Liver (tissue), 9 donors: Measurements from ENCODE around the gene DHX16. TPM values are rescaled to one million over a fixed set of nuclear protein-coding genes. Genes with fewer than 3 reads are reported as not detected.
"Not testable (repeated sequence)": the region's sequence is repeated elsewhere in the genome, so short reads cannot be mapped to it uniquely, and the experiment has no call there.

Experiments used
- DNase-seq: peaks from one replicate; pipeline ENCODE4 v3.0.0-alpha.2; 2017; ENCODE audit warnings: low spot score
- H3K27ac ChIP-seq, 2 donors: one replicate each; pipeline ENCODE4 v1.7.0; 2013; ENCODE audit warnings: inconsistent platforms in 2 of 2, low read length in 2 of 2, control low read depth in 1 of 2, low read depth in 1 of 2, mild to moderate bottlenecking in 1 of 2
- H3K27me3 ChIP-seq, 4 donors: one replicate each; pipeline versions ENCODE4 v1.6.1 to v1.7.0; 2013; ENCODE audit warnings: low read length in 3 of 4, inconsistent platforms in 1 of 4, mild to moderate bottlenecking in 1 of 4, moderate library complexity in 1 of 4; ENCODE audit not compliant: control insufficient read depth in 4 of 4, insufficient read depth in 4 of 4
- H3K36me3 ChIP-seq, 4 donors: one replicate each; pipeline versions ENCODE4 v1.6.1 to v1.7.0; 2013; ENCODE audit warnings: low read length in 3 of 4, mild to moderate bottlenecking in 3 of 4, low read depth in 1 of 4, moderate library complexity in 1 of 4; ENCODE audit not compliant: control insufficient read depth in 4 of 4, insufficient read depth in 3 of 4
- H3K4me1 ChIP-seq, 4 donors: one replicate each; pipeline versions ENCODE4 v1.6.1 to v1.7.0; 2013; ENCODE audit warnings: low read length in 3 of 4, mild to moderate bottlenecking in 3 of 4, moderate library complexity in 1 of 4; ENCODE audit not compliant: control insufficient read depth in 4 of 4, insufficient read depth in 4 of 4
- H3K4me3 ChIP-seq, 3 donors: one replicate each; pipeline versions ENCODE4 v1.6.1 to v1.7.0; 2013; ENCODE audit warnings: low read length in 3 of 3, control low read depth in 1 of 3, low read depth in 1 of 3, mild to moderate bottlenecking in 1 of 3
- H3K9ac ChIP-seq, 2 donors: one replicate each; pipeline ENCODE4 v1.7.0; 2013; ENCODE audit warnings: low read length in 2 of 2, mild to moderate bottlenecking in 2 of 2, moderate library complexity in 2 of 2, control low read depth in 1 of 2, low read depth in 1 of 2
- H3K9me3 ChIP-seq, 4 donors: one replicate each; pipeline versions ENCODE4 v1.6.1 to v1.7.0; 2013; ENCODE audit warnings: low read length in 3 of 4; ENCODE audit not compliant: control insufficient read depth in 4 of 4
- ATF3 ChIP-seq: IDR thresholded peaks from 2 replicates; pipeline ENCODE4 v1.6.1; 2016; ENCODE audit warnings: antibody characterized with exemption
- CTCF ChIP-seq: fragments of 150-350 bp; IDR thresholded peaks from 2 replicates; pipeline ENCODE4 v1.5.1; 2017; ENCODE audit warnings: improper control_type of control experiment, low read depth, low read length; ENCODE audit not compliant: missing input control
- EGR1 ChIP-seq, 2 donors: IDR thresholded peaks; 2 replicates each; pipeline ENCODE4 v1.6.1; 2016 to 2018; ENCODE audit warnings: antibody characterized with exemption in 2 of 2, low read depth in 2 of 2
- FOXA1 ChIP-seq: IDR thresholded peaks from 2 replicates; pipeline ENCODE4 v1.6.1; 2016; ENCODE audit warnings: antibody characterized with exemption
- FOXA2 ChIP-seq: IDR thresholded peaks from 2 replicates; pipeline ENCODE4 v1.6.1; 2016; ENCODE audit warnings: antibody characterized with exemption
- GABPA ChIP-seq, 2 donors: IDR thresholded peaks in 1 of 2; conservative IDR thresholded peaks in 1 of 2; 2 replicates each; pipeline ENCODE4 v1.6.1; 2016; ENCODE audit warnings: antibody characterized with exemption in 2 of 2, mild to moderate bottlenecking in 1 of 2, moderate library complexity in 1 of 2
- HNF4A ChIP-seq, 2 donors: conservative IDR thresholded peaks; 2 replicates each; pipeline ENCODE4 v1.6.1; 2016; ENCODE audit warnings: antibody characterized with exemption in 2 of 2, mild to moderate bottlenecking in 2 of 2
- HNF4G ChIP-seq: IDR thresholded peaks from 2 replicates; pipeline ENCODE4 v1.6.1; 2016; ENCODE audit warnings: antibody characterized with exemption
- JUND ChIP-seq, 2 donors: IDR thresholded peaks; 2 replicates each; pipeline ENCODE4 v1.6.1; 2016; ENCODE audit warnings: antibody characterized with exemption in 2 of 2
- MAX ChIP-seq: IDR thresholded peaks from 2 replicates; pipeline ENCODE4 v1.6.1; 2016; ENCODE audit warnings: antibody characterized with exemption
- NR2F2 ChIP-seq: IDR thresholded peaks from 2 replicates; pipeline ENCODE4 v1.6.1; 2016; ENCODE audit warnings: antibody characterized with exemption
- RAD21 ChIP-seq, 2 donors: IDR thresholded peaks; 2 replicates each; pipeline ENCODE4 v1.6.1; 2016; ENCODE audit warnings: antibody characterized with exemption in 2 of 2, mild to moderate bottlenecking in 2 of 2
- RXRA ChIP-seq, 2 donors: IDR thresholded peaks; 2 replicates each; pipeline ENCODE4 v1.6.1; 2017 to 2018; ENCODE audit warnings: antibody characterized with exemption in 2 of 2, mild to moderate bottlenecking in 1 of 2
- SP1 ChIP-seq: IDR thresholded peaks from 2 replicates; pipeline ENCODE4 v1.6.1; 2018; ENCODE audit warnings: antibody characterized with exemption, mild to moderate bottlenecking
- TAF1 ChIP-seq: conservative IDR thresholded peaks from 2 replicates; pipeline ENCODE4 v1.6.1; 2016; ENCODE audit warnings: antibody characterized with exemption, mild to moderate bottlenecking
- YY1 ChIP-seq: IDR thresholded peaks from 2 replicates; pipeline ENCODE4 v1.6.1; 2016; ENCODE audit warnings: antibody characterized with exemption, mild to moderate bottlenecking
- WGBS: extraction: QIAGEN DNeasy Blood & Tissue Kit; methylation state at CpG from one replicate; pipeline ENCODE4 v1.1.7; 2013; 5-methylcytosine and 5-hydroxymethylcytosine counted together
- polyA plus RNA-seq, 2 donors: library from polyadenylated mRNA; stranded (reverse) in 1 of 2; unstranded in 1 of 2; fragments of 200-250 nt in 1 of 2; fragments of >200 nt in 1 of 2; fragmentation: Nextera tagmentation in 1 of 2; extraction: Ambion mirVana in 1 of 2; gene quantifications; one replicate each; pipeline versions ENCODE4 v1.2.1 to v1.2.3, GENCODE V29; 2013 to 2015
- total RNA-seq, 2 donors: library from RNA; depleted of rRNA; stranded (reverse); fragments of >200 nt; gene quantifications; one replicate each; pipeline ENCODE4 v1.2.3, GENCODE V29; 2014
- TF ChIP-seq, protein P1 (sequence below): IDR thresholded peaks from 2 replicates; pipeline ENCODE4 v1.6.1; 2016; ENCODE audit warnings: antibody characterized with exemption, mild to moderate bottlenecking
- donor health status: healthy.
- donor health status: healthy.
- donor health status: healthy.
- donor health status: healthy.
- donor health status: healthy.

The DHX16 gene
- total and polyA plus RNA-seq, 4 donors: 10.1 to 23.9 (median 17.4) TPM

DNA sequence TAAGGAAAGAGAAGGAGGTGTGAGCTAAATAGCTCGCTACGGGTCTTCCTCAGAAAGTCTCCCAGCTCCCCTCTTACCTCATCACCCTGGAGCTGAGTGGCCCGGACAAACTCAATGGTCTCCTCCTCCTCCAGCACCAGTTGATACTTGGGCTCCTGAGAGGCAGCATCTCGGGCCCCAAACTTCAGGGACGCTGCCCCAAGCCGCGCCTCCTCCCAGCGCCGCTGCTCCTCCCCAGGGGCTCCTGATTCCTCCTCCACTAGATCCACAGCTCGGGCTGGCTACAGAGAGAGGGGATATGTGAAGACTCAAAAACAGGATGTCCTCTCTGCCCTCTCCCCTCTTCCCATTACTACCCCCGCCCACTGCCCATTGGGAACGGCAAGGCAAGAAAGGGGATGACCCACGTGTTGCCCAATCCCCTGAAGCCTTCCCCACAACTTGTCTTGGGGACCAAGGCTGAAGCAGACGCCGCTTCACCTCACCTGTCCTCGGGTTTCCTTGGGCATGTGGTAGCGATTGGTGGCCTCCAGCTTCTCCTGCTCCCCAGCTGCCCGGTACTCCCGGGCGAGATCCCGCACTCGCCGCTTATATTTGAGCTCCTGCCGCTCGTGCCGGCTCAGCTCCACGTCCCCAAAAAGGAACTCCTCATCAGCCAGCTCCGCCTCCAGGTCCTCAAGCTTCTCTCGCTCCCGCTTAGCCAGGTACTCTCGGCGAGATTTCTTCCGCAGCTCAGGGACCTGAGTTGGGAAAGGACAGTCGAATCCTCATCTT is 7.6 kb downstream of the DHX16 start:
- no peak overlapping the region for H3K27ac ChIP-seq
- no peak overlapping the region for H3K4me3 ChIP-seq
- H3K27me3 ChIP-seq: no peaks in the 10 kb centered on the region
- H3K4me1 ChIP-seq: no peaks in the 10 kb centered on the region
- 95% methylated on average over 34 of the region's 34 CpGs for WGBS
- H3K36me3 ChIP-seq: peaks cover 18 to 68% (median 47%) of the 10 kb centered on the region in 4 donors
- DNase-seq: no peak
- no peak overlapping the region for H3K9ac ChIP-seq
- no peak for TF ChIP-seq FOXA1
- no peak for TF ChIP-seq CTCF
- TF ChIP-seq MAX: no peak
- no peak for TF ChIP-seq YY1
- TF ChIP-seq FOXA2: no peak
- no peak for TF ChIP-seq HNF4G
- no peak for TF ChIP-seq ATF3
- no peak for TF ChIP-seq GABPA (IDR thresholded peaks at IDR 0.05 in 1 of 2, conservative IDR thresholded peaks at IDR 0.05 in 1 of 2)
- TF ChIP-seq EGR1 (IDR thresholded peaks at IDR 0.05; ENCODE audit: low read depth in 2 of 2): no peak
- no peak for TF ChIP-seq SP1
- no peak for TF ChIP-seq JUND (IDR thresholded peaks at IDR 0.05)
- TF ChIP-seq, protein P1, sequence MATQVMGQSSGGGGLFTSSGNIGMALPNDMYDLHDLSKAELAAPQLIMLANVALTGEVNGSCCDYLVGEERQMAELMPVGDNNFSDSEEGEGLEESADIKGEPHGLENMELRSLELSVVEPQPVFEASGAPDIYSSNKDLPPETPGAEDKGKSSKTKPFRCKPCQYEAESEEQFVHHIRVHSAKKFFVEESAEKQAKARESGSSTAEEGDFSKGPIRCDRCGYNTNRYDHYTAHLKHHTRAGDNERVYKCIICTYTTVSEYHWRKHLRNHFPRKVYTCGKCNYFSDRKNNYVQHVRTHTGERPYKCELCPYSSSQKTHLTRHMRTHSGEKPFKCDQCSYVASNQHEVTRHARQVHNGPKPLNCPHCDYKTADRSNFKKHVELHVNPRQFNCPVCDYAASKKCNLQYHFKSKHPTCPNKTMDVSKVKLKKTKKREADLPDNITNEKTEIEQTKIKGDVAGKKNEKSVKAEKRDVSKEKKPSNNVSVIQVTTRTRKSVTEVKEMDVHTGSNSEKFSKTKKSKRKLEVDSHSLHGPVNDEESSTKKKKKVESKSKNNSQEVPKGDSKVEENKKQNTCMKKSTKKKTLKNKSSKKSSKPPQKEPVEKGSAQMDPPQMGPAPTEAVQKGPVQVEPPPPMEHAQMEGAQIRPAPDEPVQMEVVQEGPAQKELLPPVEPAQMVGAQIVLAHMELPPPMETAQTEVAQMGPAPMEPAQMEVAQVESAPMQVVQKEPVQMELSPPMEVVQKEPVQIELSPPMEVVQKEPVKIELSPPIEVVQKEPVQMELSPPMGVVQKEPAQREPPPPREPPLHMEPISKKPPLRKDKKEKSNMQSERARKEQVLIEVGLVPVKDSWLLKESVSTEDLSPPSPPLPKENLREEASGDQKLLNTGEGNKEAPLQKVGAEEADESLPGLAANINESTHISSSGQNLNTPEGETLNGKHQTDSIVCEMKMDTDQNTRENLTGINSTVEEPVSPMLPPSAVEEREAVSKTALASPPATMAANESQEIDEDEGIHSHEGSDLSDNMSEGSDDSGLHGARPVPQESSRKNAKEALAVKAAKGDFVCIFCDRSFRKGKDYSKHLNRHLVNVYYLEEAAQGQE: no peak
- no peak for TF ChIP-seq HNF4A (conservative IDR thresholded peaks at IDR 0.05)
- TF ChIP-seq RAD21 (IDR thresholded peaks at IDR 0.05): no peak
- TF ChIP-seq TAF1: no peak
- TF ChIP-seq NR2F2: no peak
- no peaks in the 10 kb centered on the region for H3K9me3 ChIP-seq

- WGBS: 65% methylated on average over 5 of the region's 5 CpGs
- peaks cover 21 to 74% (median 61%) of the 10 kb centered on the region in 4 donors for H3K36me3 ChIP-seq
Observed at GRCh38 chr6:30657922-30658321, 14.9 kb downstream of the DHX16 start.

More at GRCh38 chr6:30657922-30658321, 14.9 kb downstream of the DHX16 start:
- peak; percentile 63 to 66 for TF ChIP-seq HNF4A (conservative IDR thresholded peaks at IDR 0.05)
- TF ChIP-seq RXRA (IDR thresholded peaks at IDR 0.05): peak in 1 of 2 donors; percentile 19
- TF ChIP-seq SP1: peak; percentile 35
- H3K4me3 ChIP-seq, H3K9me3 ChIP-seq, H3K4me1 ChIP-seq, H3K27me3 ChIP-seq, H3K27ac ChIP-seq, H3K9ac ChIP-seq, DNase-seq: not testable (repeated sequence)
